CD4-positive, alpha-beta T cell treated with Interleukin-6 at 100 ng/mL for 8 hours (primary cell): ENCODE data around the gene SHKBP1.
"Not testable (repeated sequence)": the region's sequence is repeated elsewhere in the genome, so short reads cannot be mapped to it uniquely, and the experiment has no call there.

Experiments used
- DNase-seq: peaks from one replicate; pipeline ENCODE4 v3.0.0-alpha.2; 2020; ENCODE audit warnings: mixed read lengths, low spot score

SHKBP1 gene

GRCh38 chr19:40555978-40556689, 20.5 kb upstream of the SHKBP1 start:
- DNase-seq = no peak

GRCh38 chr19:40556953-40557530, 19.6 kb upstream of the SHKBP1 start:
- no peak for DNase-seq

- no peak for DNase-seq
Measured at GRCh38 chr19:40559394-40559793, 17.3 kb upstream of the SHKBP1 start.

DNA sequence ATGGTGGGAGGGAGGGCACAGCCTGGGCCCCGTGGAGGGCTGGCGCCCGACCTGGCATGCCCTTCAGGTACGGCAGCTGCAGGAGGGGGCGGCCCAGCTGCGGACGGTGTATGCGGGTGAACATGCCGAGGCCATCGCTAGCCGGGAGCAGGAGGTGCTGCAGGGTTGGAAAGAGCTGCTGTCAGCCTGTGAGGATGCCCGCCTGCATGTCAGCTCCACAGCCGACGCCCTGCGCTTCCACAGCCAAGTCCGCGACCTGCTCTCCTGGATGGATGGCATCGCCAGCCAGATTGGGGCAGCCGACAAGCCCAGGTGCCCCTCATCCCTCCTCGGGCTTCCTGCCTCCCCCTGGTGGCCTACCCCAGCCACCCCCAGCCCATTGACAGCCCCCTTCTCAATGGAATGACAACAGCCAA, 16.6 kb upstream of the SHKBP1 start:
- DNase-seq = no peak

DNA sequence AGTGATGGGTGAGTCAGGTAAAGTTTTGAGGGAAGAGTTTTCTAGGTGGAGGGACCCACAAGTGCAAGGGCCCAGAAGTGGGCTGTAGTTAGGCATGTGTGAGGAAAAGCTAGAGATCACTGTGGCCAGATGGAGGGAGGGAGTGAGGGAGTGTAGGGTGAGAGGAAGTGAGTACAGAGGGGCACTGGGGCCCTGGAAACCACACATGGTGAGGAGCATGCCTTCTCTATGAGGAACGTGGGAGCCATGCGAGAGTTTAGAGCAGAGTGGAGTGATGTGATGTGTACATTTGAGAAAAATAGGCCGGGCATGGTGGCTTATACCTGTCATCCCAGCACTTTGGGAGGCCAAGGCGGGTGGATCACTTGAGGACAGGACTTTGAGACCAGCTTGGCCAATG, 14.7 kb upstream of the SHKBP1 start:
- no peak for DNase-seq

DNA sequence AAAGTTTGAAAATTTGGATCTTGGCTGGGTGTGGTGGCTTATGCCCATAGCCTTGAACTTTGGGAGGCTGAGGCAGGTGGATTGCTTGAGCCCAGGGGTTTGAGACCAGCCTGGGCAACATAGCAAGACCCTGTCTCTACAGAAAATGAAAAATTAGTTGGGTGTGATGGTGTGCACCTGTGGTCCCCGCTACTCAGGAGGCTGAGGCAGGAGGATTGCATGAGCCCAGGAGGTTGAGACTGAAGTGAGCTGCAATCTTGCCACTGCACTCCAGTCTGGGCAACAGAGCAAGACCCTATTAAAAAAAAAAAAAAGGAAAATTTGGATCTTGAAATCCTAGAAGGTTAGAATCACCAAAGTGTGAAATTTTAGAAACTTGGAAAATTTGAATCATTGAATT, 12.1 kb upstream of the SHKBP1 start:
- not testable (repeated sequence) for DNase-seq

- no peak for DNase-seq
Measured at GRCh38 chr19:40565355-40565754, 11.3 kb upstream of the SHKBP1 start.

GRCh38 chr19:40565910-40566495, 10.7 kb upstream of the SHKBP1 start:
- no peak for DNase-seq

GRCh38 chr19:40567040-40567749, 9.5 kb upstream of the SHKBP1 start:
- DNase-seq = no peak

DNA sequence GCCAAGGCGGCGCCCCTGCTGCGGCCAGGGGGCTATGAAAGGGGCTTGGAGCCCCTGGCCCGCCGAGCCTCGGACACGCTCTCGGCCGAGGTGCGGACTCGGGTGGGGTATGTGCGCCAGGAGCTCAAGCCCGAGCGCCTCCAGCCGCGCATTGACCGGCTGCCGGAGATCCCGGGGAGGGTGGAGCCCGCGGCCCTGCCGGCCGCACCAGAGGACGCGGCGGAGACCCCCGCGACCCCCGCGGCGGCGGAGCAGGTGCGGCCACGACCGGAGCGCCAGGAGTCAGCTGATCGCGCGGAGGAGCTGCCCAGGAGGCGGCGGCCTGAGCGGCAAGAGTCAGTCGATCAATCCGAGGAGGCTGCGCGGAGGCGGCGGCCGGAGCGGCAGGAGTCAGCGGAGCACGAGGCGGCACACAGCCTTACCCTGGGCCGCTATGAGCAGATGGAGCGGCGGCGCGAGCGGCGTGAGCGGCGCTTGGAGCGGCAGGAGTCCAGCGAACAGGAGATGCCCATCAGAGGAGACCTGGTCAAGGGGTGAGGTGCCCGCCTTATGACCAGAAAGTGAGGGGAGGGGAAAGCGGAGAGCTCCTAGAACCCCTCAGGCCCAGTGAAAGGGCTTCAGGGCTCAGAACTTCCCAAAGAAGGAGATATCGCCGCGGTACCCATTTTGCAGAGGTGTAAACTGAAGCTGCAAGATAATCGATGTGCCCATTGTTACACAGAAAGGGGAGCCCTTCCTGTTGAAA, 8.8 kb upstream of the SHKBP1 start:
- DNase-seq = no peak

DNA sequence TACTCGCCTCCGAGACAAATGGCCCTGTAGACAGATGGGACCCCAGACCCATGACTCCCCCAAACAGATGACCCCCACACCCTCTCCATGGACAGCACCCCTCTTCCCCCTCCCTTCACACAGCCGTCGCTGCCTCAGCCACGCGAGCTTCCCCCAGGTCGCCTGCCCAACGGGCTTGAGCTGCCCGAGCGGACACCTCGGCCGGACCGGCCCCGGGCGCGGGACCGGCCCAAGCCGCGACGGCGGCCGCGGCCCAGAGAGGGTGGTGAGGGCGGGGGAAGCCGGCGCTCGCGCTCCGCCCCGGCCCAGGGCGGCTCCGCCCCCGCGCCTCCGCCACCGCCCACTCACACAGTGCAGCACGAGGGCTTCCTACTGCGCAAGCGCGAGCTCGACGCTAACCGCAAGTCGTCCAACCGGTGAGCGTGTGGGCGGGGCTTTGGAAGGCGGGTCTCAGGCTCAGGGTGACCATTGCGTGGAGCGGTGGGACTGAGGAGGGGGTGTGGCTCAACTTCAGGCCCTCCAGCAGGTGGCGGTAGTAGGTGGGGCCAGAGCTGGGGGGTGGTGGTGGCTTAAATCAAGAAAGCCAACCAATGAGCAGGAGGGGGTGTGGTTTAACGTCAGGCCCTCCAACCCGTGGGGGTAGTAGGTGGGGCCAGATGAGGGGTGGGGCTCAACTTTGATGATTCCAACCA, 6.2 kb upstream of the SHKBP1 start:
- peak; percentile 97 for DNase-seq

DNA sequence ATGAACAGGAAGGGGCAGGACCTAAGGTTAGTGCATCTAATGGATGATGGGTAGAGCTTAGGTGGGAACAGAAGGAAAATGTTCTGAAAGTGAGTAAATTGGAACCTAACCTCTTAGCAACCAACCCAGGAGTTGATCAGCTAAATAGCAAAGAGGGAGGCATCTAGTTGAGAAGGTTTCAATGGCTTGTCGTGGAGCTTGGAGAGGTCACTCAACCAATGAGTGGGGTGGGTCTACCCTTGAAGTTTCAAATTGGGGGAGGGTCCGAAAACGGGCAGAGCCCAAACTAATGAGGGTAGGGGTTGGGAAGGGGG, 5.7 kb upstream of the SHKBP1 start:
- no peak for DNase-seq

DNA sequence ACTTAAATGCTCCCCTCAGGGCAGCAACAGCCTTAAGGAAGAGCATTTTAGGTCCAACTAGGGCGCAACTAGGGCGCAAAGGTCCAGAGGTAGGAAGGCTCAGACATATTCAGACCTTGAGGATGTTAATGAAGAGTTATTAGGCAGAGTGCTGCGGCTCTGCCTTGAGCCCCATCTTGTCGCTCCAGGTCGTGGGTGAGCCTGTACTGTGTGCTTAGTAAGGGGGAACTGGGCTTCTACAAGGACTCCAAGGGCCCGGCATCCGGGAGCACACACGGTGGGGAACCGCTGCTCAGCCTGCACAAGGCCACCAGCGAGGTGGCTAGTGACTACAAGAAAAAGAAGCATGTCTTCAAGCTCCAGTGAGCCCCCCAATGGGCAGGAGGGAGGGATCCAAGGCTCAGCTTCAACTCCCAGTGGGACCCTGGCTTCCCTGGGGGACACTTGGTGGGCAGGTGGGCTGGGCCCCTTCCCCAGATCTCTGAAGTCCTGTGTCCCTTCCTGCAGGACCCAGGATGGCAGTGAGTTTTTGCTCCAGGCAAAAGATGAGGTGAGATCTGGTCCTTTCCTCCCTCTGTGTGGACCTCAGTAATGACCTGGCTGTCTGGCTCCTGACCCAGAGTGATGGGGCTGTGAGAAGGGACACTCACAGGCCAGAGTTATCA, 4.7 kb upstream of the SHKBP1 start:
- DNase-seq = no peak

GRCh38 chr19:40575326-40575725, 1.3 kb upstream of the SHKBP1 start:
- DNase-seq = no peak

DNA sequence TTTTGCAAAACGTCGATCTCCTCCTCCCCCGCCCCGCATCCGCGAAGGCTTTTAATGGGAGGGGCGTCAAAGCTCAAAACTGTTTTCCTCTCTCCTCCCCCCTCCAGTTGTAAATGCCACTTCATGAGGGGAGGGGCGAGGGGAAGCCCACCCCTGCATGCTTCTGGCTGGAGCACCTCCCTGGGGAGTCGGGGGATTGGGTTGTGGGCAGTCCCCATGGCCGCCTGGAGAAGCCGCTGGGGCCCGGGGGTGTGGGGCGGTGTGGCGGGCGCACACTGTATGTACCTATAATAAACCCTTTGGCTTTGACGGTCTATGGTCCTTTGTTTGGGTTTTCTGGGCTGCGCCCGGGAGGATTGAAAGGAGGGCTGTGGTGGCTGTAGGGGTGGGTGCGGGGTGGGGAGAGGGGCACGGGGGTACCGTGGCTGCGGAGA, 505 bp upstream of the SHKBP1 start:
- no peak for DNase-seq

DNA sequence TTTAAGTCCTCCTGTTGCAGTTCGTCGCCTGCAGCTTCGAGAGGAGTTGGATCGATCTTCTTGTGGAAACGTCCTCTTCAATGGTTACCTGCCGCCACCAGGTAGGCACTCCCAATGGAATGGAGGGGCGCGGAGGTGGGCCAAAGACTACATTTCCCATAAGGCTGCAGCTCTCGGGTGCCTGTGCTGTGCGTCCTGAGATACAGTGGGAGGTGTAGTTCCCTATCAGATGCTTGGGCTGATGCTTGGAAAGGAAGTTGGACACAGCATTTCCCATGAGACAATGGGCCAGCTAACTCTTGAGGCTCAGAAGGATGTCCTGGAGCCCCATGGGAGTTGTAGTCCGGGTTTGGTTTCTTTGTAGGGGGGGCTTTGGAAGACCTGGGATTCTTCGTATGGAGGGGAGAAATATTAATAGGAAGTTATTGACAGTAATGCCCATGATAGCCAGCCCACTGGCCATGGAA, 1.8 kb downstream of the SHKBP1 start:
- no peak for DNase-seq

DNA sequence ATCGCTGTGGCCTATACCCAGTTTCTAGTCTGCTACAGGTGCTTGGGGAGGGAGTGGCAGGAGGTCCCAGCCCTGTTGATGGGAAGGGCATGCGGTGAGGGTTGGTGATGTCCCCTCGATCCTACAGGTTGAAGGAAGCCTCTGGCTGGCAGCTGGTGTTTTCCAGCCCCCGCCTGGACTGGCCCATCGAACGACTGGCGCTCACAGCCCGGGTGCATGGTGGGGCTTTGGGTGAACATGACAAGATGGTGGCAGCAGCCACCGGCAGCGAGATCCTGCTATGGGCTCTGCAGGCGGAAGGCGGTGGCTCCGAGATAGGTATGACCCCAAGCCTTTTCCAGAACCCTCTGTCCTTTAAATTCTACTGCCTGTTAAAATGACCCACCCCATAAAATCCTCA, 3.9 kb downstream of the SHKBP1 start:
- DNase-seq = no peak

DNA sequence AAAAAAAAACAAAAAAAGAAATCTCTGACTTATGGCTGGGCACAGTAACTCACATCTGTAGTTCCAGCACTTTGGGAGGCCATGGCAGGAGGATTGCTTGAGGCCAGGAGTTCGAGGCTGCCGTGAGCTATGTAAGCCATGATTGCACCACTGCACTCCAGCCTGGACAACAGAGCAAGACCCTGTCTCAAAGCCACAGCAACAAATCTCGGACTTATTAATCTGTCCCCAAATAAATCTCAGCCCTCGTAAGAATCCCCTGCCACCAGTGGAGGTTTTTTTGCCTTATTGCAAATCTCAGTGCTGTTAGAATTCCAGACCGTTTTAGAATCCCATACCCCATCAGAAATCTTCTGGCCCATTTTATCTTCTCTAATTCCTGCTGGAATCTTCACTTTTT, 4.9 kb downstream of the SHKBP1 start:
- DNase-seq = no peak

DNA sequence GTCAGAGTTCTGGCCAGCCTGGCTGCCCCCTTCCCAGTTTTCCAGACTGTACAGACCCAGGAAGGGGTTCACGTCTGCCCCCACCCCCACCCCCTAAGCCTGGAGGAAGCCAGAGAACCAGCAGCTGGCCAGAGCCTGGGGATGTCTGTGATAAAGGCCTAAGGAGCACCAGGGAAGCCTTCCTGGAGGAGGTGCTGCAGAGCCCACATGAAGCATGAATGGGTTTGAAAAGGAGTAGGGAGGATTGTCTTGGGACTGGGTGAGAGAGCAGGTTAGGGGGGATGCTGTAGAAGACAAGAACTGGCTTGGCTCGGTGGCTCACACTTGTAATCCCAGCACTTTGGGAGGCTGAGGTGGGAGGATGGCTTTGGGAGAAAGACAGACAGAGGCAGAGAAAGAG, 5.8 kb downstream of the SHKBP1 start:
- DNase-seq = no peak

- DNase-seq = no peak
Measured at GRCh38 chr19:40583283-40583682, 6.6 kb downstream of the SHKBP1 start.

DNA sequence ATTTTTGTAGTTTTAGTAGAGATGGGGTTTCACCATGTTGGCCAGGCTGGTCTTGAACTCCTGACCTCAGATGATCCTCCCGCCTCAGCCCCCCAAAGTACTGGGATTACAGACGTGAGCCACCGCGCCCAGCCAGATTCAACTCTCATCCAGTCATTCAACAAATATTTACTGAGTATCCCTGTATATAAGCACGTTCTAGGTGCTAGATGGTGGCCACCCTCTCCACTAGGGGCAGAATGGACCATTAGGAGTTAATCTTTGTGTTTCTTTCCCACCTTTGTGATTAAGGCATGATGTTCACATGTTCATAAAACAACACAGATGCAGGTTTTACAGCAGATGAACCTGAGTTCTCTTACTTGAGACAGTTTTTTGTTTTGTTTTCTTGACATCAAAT, 7.3 kb downstream of the SHKBP1 start:
- no peak for DNase-seq
